HG03342 (cell line): ENCODE results near the gene NACC1.

Experiments
- ATAC-seq: cut with Tn5 transposase; IDR thresholded peaks from one replicate; pipeline ENCODE4 v1.9.1; 2021; ENCODE audit warnings: mild to moderate bottlenecking, moderate library complexity; ENCODE audit not compliant: unreplicated experiment

Gene NACC1

DNA sequence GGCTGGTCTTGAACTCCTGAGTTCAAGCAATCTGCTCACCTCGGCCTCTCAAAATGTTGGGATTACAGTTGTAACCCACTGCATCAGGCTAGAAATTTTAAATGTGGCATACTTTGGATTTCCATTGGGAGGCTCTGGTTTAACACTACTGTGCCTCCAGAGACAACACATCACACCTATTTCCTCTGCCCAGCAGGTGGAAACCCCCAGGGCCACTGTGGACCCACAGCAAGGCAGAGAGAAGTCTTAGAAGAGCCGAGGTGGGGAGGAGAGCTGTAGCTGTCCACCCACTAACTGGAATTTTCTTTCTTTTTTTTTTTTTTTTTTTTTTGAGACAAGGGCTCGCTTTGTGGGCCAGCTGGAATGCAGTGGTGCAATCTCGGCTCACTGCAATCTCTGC lies 71.5 kb downstream of the NACC1 start:
- ATAC-seq = no peak
